NOMO-1 treated with DMSO at 0.1 percent for 48 hours (cell line): Measurements from ENCODE around the gene P4HTM.

Source experiments
- DNase-seq: peaks from one replicate; lab custom pipeline; 2025; ENCODE audit not compliant: unreplicated experiment; lab: John Stamatoyannopoulos, UW

The P4HTM gene

DNA sequence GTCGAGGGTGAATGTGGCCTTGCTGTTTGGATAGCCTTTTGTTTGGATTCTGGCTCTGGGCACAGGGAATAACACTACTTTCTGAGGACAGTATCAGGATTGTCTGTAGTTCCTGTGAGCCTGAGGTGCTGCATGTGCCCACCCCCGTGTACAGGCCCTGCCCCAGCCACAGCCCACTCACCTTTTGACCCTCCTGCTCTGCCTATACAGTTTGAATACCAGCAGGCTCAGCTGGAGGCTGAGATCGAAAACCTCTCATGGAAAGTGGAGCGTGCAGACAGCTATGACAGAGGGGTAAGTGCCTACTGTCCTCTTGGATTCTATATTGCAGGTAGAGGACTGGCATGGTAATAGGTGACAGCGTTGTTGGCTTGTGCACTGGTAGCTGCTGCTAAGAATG, 7.4 kb upstream of the P4HTM start:
- DNase-seq, result no peak

DNA sequence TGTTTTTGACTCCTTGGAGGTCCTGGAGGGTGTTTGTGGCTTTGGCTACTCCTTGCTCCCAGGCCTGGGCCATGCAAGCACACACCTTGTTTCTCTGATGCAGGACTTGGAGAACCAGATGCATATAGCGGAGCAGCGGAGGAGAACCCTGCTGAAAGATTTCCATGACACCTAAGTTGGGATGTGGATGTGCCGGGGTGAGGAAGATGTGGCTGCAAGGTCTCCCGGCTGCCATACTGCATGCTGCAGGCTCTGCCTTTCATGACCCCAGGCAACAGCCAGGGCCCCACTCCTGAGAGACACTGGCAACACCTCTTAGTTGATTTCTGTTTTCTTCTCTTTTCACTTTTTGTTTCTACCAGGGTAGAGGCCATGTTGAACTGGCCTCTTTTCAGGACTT, 6.9 kb upstream of the P4HTM start:
- no peak for DNase-seq

DNA sequence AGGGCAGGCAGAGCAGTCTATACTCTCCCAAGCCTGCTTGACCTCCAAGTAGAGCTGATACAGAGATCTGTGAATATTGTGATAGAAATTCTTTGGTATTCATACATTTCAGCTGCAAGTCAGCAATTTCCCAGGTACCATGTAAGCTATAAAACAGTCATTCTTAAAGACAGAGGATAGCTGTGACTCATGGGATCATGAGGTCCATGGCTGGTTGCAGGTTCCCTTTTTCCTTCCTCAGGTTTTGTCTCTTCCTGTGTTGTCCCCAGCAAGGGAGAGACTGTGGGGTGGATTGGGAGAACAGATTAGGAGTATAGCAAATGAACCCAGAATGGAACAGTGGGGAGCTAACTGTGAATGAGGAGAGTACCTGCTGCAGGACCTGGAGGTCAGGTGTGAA, 5.4 kb upstream of the P4HTM start:
- DNase-seq, result no peak

DNA sequence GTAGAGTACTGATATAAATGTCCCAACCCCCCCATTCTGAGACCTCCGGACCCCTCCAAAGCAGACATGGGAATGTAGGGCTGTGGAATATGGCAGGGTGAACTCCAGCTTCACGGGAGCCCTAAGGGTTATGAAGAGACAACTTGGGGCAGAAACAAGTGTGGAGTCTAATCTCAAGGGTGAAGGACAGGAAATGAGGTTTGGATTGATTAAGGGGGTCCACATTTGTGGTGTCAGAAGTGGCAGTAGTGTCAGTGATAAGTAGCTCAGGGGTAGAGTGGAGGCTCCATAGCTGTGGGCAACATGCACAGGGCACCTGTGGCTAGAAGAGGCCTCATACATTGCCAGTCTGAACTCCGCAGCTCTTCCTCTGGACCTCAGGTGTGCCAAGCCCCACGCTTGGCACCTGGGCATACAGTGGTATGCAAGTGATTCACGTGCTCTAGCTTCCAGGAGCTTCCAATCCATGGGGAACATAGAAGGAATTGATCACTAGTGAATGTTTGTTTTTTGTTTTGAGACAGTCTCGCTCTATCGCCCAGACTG, 4.1 kb upstream of the P4HTM start:
- DNase-seq, result no peak

DNA sequence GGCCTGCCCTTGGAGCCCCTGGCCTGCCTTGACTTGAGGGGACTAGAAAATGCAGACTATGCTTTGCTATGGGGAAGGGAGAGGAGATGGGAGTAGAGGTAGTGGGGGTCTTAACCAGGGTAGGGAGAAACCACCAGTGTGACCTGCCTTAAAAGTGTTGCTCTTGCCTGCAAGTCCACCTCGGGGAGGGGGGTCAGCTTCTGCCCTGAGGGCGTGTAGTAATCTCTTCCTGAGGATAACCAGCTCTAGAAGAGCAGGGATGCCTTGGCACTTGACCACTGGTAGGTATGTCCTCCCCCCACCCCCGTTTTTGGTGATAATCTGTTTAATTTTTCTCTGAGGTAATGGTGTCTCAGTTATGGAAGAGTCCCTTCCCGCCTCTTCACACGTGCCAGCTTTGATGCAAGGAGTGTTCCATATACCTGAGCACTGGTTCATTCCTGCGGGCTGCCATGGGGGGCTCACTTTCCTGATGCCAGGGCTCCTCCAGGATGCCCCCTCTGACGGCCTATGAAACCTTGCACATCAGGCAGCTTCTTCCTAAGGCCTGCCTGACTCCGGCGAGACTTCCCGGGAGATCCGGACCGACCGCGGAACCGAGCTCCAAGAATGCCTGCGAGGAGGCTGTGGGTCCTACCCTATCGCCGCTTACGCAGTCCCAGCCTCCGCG, 780 bp upstream of the P4HTM start:
- no peak for DNase-seq

DNA sequence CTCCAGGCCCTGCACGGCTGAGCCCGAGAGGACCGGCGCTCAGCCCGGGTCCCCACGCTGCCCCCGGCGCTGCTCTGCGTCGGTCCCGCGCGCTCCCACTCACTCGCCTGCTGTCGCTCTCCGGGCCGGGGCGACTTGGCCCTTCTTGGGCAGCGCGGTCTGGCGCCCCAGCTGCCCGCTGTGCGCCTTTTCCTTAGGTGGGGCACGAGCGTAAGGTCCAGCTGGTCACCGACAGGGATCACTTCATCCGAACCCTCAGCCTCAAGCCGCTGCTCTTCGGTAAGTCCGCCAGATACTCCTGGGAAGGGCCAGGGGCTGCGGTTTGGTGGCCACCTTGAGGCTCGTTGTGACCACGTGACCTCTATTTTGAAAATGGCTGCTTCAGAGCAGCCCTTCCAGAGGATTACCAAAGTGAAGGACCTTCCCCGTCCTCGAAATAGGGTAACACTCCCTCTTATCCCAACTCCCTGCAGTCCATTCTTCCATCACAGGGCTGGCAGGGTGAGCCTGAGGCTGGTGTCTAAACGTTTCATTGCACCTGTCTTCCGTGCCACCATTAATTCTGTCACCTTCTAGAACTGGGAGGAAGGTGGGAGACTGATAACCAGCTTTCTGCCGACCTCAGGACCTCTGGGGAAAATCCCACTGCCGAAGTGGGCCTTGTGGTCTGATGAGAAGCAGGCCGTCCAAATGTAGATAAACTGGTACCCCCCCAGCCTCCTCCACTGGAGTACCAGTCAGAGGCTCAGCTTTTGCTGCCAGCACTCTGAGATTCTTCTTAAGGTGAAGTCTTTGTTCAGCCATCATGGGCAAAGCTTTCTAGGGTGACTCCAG, 812 bp downstream of the P4HTM start:
- peak; percentile 10 for DNase-seq

DNA sequence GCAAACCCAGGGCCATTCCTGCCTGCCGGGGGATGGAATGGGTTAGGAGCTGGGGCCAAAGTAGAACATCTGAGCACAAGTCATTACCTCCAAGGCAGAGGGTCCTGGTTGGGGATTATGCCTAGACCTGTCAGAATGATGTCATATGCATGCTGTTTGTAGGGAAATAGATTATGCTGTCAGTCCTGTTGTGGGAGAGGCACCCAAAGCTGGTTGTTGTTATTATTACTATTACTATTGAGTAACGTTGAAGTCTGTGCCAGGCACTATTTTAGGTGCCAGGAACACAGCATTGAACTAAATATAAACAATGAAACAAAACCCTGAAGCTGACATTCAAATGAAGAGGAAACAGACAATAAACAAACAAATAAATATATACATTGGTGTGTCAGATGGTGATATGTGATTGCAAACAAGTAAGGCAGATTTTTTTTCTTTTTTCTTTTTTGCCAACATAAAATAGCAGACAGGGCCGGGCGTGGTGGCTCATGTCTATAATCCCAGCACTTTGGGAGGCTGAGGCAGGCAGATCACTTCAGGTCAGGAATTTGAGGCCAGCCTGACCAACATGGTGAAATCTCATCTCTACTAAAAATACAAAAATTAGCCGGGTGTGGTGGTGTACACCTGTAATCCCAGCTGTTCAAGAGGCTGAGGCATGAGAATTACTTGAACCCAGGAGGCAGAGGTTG, 2.0 kb downstream of the P4HTM start:
- no peak for DNase-seq

DNA sequence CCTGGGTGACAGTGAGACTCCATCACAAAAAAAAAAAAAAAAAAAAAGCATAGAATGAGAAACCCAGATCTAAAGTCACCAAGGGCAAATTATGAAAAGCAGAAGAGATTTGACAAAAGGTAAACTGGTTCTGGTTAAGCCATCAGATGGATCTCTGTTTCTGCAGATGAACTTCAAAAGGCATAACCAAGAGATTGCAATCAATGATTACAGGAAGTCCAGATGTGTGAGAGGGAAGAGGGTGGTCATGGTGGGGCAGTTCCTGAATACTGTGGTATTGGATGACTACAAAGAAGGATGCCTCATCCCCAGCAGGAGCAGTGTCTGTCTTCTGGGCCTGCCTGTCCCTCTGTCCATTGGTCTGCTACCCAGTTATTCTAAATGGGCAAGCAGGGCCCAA, 3.8 kb downstream of the P4HTM start:
- DNase-seq, result peak; percentile 3

DNA sequence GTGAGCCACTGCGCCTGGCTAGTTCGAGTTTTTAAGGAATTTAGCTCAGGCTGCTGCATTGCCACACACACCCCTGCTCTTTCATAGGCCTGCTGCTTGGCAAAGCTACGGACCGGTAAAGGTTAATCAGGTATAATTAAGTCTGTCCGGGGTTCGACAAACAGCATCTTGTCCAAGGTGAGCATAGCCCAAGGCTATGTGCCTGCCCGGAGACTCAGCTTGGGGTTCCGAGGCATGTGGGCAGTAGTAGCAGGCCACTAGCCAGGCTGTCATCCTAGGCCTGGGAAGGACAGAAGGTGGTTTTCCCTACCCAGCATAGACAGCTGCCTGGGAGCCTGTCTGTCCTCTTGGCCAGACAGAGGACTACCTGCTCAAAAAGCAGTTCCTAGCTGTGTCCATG, 6.6 kb downstream of the P4HTM start:
- DNase-seq, result no peak

DNA sequence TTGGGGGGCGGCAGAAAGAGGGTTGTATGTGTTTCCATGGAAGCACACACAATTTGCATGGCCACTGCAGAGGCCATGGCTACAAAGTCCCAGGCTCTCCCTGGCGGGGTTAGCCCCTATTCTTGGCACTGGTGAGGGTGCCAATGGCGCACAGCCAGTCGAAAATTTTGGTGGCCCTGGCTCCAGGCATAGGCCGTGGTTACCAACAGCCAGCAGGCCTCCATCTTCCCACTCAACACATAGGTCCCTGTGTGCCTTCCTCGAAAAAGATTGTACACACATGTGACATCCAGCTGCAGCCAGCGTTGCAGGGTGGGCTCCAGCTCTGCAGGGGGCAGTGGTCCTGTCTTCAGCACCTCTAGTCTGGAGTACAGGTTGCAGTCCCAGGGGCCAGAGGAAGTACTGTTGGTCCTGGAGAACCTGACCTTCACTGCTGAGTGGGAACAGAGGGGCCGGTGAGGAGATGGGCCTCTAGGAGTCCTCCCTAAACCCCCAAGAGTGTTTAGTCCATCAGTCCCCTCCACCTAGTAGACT, 7.1 kb downstream of the P4HTM start:
- no peak for DNase-seq

DNA sequence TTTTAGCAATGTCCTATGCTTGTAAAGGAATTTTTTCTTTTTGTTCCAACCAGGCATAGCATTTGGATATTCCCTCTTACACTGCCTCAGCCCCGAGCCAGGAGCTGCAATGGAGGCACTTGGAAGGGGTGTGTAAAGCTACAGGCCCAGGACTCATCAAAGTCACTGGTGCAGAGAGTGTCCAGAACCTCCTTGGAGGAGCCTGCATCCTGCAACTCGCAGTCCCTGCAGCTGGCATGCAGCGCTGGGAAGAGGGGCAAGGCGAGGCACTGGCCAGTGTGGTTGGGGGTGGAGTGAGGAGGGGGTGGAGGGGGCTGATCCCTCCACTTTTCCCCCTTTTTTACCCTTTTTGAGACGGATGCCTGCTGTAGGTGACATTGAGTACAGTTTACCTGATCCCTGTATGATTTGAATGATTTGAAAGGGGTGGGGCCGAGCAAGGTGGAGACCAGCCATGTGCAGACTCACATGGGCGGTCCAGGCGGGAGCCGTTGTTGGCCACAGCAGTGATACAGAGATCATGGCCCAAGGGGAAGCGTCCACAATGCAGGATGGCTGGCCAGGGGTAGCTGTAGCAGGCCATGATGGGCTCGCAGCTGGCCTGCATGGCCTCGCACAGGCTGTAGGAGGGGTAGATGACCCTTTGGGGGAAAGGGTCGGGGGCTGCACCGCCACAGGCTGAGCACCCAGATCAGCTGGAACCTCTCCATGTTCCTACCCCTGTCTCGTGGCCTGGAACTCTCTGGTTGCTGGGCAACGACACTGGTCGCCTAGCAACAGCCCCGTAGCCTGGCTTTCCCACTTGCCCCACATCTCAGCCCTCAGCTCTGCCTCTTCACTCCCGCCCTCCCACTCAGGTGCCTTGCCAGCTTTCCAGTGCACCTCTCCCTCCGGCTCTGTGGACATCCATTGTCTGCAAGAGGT, 7.9 kb downstream of the P4HTM start:
- DNase-seq, result no peak

DNA sequence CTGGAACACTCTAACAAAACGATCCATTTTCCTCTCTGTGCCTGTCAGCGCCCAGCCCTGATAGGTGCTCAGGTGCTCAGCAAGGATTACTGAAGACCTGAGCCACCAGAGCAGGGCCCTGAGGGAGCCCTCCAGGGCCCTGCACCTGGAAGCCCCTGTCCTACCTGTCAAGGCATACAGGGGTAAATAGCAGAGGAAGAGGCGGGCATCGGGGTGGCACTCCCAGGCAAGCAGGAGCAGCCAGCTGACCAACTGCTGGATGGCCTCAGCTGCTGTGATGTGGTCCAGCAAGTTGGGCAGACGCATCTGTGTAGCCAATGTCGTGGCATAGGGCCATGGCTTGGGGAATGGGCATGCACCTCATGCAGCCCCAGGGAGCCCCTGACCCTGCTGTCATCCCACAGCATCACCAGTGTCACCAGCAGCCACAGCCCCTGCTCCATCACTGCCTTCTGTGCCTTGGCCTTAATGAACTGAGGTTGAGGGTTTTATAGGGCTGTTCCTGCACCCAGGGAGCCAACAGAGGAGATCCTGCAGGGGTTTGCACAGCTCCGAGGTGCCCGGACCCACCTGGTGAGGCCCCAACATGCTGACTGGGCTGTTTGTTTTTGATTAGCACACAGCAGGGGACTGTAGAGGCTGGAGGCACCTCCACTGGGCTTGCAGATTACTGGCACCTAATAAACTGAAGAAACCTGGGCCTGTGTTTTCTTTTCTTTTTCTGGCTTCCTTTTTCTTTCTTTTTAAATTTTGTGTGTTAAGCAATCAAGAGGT, 9.2 kb downstream of the P4HTM start:
- no peak for DNase-seq

DNA sequence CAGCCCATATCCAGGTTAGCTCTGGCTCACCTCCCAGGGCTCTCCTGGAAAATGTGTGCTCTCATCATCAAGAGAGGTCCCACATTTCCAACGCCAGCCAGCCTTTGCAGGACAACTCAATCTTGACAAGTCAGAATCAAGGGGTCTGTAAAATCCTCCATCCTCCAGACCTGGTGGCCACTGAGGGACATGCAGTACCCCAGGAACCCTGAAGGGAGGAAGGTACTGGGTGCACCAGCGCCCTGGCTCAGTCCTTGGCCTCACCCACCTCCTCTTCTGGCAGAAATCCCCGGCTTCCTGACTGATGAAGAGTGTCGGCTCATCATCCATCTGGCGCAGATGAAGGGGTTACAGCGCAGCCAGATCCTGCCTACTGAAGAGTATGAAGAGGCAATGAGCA, 11.1 kb downstream of the P4HTM start:
- DNase-seq, result no peak

DNA sequence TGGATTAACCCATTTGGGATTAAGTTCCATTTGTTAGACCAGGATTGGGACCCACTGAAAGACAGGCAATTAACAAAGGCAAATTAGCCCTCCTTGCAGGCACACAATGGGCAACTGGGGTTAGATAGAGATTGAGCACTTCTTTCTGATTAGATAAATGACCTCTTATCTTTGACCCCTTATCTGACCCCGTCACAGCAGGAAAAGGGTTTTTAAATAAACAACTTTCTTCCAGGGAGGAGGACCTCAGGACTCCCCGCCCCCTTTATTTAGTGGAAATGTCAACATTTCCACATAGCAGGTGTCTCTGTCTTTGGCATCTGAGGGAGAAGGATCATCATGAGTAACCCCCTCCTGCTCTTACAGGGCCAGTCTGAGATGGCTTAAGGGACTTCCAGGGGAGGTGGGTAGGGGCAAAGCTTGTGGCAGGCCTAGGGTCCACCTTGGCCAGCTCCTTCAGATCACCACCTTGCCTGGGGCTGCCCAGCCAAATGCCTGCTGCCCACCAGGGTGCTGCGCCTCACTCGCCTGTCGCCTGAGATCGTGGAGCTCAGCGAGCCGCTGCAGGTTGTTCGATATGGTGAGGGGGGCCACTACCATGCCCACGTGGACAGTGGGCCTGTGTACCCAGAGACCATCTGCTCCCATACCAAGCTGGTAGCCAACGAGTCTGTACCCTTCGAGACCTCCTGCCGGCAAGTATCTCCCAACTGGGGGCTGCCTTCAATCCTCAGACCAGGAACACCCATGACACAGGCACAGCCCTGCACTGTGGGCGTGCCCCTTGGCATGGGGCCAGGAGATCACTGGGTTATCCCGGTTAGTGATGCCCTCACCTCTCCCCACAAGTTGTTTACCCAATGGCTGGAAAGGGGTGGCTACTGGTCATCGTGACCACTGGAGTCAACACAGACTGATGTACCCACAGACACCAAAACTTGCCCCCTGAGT, 14.6 kb downstream of the P4HTM start:
- DNase-seq, result no peak

DNA sequence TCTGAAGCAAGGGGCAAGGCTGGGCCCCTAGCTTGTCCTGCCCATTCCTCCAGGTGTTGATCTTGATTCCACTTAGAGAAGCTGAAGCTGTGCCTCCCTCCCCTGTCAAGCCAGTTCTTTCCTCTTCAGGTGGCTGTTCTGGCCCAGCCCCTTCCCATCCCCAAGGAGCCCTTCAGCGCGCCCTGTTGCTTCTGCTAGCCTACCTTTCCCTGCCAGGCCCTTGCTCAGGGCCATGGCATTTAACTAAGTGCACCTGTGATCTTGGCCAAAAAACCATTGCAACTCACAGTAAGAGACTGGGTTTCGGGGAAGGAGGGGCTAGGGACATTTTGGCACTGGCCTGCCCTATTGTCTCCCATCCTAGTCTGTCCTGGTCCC, 15.3 kb downstream of the P4HTM start:
- no peak for DNase-seq

DNA sequence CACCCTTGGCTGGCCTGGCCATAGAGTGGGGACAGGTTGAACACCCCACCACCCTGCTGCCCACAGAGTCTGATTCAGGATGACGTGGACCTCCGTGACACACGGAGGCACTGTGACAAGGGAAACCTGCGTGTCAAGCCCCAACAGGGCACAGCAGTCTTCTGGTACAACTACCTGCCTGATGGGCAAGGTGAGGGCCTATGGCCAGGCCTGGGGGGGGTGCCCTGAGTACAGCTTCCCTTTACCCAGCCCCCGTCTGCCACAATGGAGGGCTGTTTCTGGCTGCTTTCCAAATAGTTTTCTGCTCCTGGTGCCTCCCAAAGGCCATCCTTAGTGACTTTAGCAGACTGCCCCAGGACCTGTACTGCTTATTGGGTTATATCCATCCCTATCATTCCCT, 16.0 kb downstream of the P4HTM start:
- DNase-seq, result no peak

DNA sequence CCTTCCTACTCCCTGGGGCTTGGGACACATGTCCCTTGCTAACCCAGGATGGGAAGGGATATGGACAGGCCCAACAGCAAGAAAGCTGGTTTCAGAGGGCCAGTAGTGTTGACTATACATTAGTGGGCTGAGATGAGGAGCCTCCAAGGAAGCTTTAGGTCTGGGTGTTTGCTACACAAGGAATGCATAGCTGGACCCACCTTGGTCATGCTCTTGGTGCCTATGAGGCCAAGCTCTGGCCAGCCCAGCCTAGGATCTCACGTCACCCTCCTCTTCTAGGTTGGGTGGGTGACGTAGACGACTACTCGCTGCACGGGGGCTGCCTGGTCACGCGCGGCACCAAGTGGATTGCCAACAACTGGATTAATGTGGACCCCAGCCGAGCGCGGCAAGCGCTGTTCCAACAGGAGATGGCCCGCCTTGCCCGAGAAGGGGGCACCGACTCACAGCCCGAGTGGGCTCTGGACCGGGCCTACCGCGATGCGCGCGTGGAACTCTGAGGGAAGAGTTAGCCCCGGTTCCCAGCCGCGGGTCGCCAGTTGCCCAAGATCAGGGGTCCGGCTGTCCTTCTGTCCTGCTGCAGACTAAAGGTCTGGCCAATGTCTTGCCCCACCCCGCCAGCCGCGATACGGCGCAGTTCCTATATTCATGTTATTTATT, 16.5 kb downstream of the P4HTM start:
- DNase-seq, result no peak

DNA sequence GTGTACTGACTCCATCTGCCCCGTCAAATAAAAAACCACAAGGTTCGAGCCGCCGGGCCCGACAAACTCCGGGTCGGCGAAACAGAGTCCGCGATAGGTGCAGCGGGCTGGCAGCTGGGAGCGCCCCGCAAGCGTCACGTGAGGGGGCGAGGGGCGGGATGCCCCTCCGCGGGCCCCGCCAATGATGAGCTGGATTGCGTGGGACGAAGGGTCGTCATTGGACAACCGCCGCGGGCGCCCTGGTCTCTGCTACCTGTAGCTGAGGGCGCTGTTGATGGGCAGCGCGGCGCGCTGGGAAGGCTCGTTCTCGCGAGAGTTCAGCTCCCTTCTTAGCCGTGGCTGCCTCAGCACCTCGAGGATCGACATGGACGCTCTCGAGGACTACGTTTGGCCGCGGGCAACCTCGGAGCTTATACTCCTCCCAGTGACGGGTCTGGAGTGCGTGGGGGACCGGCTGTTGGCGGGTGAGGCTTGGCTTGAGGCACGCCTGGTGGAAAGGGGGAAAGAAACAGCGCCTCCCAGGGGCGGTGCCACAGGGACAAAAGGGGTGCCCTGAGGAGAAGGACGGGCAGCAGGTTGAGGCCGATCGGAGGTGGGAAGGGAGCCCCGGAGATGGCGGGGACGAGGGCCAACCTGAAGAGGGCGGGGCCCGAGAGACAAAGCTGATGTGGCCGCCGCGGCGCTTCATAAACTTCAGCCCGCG, 17.2 kb downstream of the P4HTM start, which contains the start of gene WDR6:
Gene WDR6, plus strand, starts transcription at position 324 of the 703 bp plus-strand sequence. Its CDS starts 41 bp downstream, at position 365.
- DNase-seq, result peak; percentile 98
